T1000 (cell line): ENCODE results near the gene SAP130.

Experiments used
- DNase-seq: peaks from one replicate; lab custom pipeline; 2025; ENCODE audit warnings: mixed read lengths; lab: John Stamatoyannopoulos, UW

Gene SAP130

DNA sequence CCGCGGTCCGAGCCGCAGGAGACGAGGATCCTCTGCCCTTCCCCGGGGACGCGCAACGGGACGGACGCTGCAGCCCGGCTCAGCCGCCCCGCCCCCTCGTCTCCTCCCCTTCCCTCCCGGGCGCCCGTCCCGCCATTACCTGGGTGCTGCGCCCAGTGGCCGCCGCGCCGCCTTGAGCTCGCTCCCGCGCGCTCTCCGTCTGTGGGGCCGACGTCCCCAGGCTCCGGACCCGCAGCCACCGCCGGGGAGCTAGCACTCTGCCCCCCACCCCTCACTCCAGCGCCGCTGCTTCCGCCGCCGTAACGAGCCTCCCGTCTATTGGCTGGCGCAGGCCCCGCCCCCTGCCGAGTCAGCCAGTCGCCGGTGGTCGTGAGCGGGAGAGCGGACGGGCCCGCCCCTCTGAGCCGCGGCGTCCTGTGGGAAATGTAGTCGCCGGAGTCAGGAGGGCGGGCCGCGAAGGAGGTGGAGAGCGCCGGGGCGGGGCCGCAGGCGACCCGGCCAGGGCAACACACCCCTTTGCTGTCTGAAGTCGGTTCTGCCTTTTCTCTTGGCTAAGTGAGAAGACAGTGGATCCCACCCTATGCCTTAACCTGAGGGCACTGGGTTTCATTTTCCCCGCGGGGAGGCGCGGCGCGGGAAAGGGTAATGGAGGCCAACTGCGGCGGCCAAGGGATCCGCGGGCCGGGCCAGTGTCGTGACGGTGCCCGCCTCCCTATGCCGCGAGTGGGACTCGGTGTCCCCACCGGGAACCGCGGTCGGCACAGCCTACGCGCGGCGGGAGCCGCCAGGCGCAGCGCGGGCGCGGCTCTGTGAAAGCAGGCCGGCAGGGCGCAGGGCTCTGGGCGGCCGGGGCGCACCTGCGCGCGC lies at the start of gene SAP130:
TSS of gene SAP130 (minus strand) at position 259 of the 867 bp plus-strand sequence. CDS start 1,767 bp downstream, outside the sequence.
- DNase-seq, result peak; percentile 95

DNA sequence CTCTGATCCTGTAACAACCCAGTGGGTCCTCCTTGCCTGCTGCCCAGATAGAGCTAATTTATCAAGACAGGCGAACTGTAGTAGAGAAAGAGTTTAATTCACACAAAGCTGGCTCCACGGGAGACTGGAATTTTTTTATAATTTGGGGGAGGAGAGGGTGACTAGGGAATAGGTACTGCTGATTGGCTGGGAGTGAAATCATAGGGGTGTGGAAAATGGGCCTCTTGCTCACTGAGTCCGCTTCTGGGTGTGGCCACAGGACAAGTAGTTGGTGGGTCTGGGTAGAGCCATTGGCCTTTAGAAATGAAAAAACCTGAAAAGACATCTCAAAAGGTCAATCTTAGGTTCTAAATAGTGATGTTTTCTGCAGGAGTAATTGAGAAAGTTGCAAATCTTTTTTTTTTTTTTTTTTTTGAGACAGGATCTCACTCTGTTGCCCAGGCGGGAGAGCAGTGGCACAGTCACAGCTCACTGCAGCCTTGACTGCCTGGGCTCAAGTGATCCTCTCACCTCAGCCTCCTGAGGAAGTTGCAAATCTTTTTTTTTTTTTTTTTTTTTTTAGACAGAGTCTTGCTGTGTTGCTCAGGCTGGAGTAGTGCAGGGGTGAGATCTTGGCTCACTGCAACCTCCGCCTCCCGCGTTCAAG lies 48.7 kb upstream of the SAP130 start:
- no peak for DNase-seq

DNA sequence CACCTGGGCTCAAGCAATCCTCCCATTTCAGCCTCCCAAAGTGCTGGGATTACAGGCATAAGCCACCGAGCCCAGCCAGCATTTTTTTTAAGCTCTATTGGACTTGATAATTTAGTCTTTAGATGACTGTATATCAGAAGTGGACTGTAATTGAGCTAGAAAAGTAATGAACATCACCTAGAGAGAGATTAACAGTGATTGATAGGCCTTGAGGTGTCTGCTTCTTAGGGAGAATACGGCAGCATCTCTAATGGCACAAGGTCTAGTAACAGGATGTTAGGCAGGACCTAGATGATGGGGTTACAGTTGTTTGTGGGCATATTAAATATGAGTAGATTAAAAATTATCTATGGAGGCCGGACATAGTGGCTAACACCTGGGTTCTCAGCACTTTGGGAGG lies 45.4 kb upstream of the SAP130 start:
- no peak for DNase-seq

DNA sequence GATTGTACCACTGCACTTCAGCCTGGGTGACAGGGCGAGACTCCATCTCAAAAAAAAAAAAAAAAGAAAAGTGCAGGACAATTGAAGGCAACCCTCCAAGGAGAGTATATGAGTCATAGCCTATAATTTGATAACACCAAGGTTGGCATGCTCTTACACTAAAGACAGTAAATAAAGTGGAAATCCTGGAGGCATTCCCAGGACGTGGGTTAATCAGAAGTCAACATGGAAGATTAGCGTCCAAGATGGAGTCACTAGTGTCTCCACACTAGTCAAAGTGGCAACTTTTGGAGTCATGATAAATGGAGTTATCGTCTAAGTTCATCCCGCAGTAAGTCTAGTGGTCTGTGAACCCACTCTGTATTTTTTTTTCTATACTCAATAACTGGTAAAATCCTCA lies 41.9 kb upstream of the SAP130 start:
- DNase-seq, result no peak

DNA sequence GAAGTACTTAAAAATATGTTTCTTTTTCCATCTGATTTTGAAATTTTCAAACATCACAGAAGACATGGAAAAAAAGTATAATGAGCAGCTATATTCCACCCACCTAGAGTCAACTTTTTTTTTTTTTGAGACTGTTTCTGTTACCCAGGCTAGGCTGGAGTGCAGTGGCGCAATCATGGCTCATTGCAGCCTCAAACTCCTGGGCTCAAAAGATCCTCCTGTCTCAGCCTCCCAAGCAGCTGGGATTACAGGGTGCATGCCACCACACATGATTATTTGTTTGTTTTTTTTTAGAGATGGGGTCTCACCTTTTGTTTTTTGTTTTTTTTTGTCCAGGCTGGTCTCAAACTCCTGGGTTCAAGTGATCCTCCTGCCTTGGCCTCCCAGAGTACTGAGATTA lies 36.5 kb upstream of the SAP130 start:
- no peak for DNase-seq

DNA sequence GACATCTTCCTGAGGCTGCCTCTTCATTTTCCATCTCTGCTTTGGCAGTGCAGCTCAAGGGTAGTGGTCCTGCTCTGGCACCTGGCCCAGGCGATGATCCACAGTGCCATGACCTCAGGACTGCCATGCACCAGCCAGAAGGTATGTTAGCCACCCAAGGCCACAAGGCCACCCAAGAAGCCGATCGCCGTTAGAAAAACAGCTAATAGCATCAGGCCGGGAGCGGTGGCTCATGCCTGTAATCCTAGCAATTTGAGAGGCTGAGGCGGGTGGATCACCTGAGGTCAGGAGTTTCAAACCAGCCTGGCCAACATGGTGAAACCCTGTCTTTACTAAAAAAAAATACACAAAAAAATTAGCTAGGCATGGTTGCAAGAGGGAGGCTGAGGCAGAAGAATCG lies 34.7 kb upstream of the SAP130 start:
- no peak for DNase-seq

DNA sequence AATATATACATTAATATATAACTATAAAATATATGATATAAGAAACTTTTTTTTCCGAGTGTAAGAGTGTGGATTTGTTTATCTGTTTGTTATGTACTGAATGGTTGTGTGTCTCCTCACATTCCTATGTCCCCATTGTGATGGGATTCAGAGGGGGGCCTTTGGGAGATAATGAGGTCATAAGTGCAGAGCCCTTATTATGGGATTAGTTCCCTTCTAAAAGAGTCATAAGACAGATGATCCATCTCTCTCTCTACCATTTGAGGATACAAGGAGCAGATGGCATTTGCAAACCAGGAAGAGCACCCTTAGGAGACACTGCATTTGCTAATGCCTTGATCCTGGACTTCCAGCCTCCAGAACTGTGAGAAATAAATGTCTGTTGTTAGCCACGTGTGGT lies 30.3 kb upstream of the SAP130 start:
- DNase-seq, result no peak

DNA sequence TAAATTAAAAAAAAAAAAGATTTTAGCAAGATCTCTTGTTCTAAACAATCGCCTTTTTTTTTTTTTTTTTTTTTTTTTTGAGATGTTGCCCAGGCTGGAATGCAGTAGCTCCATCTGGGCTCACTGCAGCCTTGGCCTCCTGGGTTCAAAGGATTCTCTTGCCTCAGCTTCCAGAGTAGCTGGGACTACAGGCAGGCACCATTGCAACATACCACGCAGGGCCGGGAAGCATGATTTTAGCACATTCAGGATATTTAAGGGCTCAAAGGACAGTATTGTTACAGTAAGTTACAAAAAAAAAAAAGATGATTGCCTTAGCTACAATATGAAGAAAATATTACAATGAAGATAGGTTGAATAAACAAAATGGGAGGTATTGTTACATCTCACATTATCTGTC lies 29.5 kb upstream of the SAP130 start:
- DNase-seq, result no peak

DNA sequence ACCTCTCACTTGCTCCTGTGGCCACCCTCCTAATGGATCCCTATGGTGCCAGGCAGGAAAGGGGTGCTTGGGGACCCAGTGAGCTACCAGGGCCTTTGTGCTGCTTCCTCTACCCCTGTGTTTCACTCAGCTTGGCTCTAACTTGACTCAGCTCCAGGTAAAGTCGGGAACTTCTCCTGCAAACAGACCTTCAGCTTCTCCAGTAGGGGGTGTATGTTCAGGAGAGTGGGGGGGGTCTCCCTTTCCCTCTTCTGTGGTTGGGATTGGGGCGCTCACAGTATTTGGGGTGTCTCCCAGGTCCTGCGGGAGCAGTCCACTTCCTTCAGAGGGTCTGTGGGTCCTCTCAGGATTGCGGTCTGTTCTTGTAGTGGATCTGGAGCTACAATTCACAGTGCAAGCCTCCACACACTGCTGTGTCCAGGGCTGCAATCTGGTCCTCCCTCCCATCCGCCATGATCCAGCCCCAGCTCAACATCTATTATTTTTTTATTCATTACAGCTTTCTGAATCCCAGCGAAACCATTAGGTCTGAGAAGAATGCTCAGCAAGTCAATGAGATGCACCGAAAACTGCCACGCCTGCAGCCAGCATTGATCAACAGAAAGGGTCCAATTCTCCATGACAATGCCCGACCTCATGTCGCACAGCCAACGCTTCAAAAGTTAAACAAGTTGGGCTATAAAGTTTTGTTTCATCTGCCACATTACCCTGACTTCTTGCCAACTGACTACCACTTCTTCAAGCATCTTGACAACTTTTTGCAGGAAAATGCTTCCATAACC lies 26.4 kb upstream of the SAP130 start:
- no peak for DNase-seq

DNA sequence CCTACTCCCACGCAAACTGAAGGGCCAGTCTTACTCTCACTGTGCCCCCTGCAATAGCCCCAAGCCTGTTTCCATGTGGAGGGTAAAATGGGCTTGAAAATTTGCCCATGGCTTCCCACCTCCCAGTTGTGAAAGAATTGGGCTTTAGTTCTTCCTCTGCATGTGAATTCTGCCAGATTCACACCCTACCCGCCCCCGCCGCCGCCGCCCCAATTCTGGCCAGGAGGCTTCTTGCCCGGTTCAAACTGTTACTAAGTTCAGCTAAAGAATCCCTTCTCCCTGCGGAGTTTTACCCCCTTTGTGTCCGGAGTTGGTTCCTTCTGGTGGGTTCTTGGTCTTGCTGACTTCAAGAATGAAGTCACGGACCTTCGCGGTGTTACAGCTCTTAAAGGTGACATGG lies 25.5 kb upstream of the SAP130 start:
- no peak for DNase-seq

DNA sequence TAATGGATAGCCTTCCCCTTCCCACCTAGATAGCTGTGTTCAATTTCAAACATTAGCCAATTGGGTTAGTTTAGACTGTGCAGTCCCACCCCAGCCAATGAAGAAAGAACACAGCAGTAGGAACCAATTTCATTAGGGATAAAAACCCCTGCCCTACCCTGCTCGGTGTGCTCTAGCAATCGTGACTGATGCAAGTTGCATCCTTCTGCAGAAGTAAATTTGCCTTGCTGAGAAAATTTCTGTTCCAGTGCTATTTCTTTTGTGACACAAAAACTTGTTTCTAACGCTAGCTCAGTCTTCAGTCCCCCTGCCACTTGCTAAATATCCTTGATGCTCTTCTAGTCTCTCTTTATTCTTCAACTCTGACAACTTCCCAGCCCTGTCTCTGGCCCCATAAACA lies 15.2 kb upstream of the SAP130 start:
- DNase-seq, result no peak

DNA sequence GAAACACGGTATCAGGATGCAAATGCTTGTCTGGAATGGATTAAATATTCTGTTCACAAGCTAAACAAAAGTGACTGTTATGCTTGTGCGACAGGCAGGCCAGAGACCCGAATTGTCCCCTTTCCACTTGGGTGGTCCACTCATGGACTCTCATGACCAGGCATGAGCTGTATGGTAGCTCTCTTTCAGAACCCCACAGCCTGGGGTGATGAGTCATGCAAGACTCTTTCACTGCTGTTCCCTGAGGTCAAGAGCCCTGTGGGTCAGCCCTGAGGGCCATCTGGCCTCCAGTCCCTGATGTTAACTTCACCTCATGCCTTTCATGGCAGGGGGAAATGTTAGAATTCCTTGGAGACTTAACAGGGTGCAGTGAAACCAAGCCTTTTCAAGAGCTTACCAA lies 13.7 kb upstream of the SAP130 start:
- no peak for DNase-seq

DNA sequence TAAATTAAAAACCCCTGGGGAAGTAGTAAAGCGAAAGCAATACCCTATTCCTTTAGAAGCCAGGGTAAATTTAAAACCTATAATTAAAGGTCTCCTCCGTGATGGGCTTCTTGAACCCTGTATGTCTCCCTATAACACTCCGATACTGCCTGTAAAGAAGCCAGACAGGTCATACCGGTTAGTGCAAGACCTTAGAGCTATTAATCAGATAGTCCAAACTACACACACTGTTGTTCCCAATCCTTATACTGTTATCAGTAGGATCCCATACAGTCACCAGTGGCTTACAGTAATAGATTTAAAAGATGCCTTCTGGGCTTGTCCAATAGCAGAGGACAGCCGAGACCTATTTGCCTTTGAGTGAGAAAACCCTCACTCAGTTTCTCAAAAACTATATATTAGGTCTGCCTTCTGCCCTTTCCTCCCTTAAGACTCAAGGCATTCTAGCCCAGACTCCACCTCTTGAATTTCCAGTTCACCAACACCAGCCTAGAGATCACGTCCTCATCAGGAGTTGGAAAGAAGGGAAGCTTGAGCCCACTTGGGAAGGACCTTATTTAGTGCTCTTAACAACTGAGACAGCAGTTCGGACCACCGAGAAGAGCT lies 12.4 kb upstream of the SAP130 start:
- no peak for DNase-seq

DNA sequence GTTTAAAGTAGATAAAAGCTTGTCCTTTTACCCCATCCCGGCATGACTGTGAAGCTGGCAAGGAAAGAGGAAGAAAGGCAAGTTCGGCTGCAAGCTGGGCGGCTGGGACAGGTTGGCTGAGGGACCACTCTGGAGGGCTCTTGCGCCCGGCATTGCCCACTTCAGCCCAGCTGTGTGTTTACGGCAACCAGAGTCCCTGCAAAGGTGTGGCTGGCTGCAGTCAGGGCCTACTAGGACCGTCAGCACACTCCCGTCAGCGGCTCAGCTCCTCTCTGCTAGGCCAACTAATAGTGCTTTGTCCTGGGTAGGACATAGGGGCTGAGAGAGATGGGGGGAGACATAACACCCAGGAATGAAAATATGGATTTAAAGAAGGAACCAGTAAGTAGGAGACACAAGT lies 11.7 kb upstream of the SAP130 start:
- DNase-seq, result no peak

DNA sequence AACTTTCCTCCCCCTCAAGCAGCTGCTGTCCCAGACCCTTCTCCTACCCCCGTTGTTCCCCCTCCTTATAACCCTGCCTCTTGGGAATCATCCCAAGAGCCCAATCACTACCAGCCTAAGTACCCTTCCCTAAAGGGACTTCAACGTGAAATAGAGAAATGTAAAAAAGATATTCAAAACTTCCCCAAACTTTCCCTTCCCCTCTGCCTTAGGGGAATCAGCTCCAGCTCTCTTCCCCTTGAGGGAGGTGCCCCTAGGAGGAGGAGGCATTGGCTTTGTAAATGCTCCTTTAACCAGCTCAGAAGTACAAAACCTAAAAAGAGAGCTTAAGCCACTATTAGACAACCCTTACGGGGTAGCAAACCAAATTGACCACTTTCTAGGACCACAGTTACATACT lies 10.6 kb upstream of the SAP130 start:
- DNase-seq, result no peak

DNA sequence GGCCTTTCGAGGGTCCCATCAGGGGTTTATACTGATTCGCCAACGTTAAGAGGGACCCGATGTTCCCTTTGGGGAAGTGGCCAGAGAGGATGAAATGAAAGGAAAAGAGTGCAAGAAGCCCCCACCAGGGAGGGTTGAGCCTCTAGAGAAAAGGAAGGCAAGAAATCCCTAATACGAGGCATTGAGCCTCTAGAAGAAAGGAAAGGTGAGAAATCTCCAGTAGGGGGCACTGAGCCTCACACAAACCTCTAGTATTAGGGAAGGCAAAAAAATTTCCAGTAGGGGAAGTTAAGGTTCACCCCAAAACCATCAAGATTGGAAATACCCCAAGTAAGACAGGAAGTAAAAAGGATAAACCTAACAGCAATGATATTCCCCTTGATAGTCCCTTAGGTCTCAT lies 9.8 kb upstream of the SAP130 start:
- no peak for DNase-seq

DNA sequence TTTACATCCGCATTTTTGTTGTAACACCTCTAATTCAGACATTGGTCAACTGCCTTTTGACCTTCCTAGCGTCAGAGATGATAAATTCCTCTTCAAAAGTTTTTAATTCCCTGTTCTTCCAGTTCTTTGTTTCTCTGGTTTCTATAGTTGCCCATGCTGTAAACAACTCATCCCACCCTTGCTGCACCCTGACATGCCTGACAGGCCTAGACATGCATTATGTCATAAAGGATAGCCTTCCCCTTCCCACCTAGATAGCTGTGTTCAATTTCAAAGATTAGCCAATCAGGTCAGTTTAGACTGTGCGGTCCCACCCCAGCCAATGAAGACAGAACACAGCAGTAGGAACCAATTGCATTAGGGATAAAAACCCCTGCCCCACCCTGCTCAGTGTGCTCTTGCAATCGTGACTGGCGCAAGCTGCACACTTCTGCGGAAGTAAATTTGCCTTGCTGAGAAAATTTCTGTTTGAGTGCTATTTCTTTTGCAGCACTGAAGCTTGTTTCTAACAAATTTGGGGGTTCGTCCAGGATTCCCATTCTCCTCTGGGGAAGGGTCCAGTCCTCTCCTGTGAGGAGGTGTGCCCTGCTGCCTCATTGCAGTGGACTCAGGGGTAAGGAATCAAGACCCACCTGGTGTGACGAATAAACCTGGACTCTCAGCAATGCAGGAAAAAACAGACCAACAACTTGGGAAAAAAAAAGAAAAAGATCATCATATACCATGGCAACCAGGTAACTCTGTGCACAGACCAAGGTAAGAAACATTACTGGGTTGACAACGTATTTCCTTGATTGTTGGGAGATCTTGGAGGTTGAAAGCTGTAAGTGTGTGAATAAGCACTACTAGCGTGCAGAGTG lies 9.1 kb upstream of the SAP130 start:
- no peak for DNase-seq

DNA sequence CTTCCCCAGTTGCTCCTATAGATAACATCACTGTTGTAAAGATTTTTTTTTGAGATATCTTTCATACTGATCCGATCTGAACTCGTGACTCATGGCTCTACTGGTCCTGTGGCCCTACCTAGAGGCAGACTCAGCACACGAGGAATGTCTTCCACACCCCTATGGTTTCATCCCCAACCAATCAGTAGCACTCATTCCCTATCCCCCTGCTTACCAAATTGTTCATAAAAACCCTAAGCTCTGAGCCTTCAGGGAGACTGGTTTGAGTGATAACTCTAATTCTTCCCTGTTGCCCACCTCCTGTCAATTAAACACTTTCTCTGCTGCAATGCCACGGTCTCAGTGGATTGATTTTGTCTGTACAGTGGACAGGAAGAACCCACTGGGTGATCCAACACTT lies 4.2 kb upstream of the SAP130 start:
- DNase-seq, result peak; percentile 55

DNA sequence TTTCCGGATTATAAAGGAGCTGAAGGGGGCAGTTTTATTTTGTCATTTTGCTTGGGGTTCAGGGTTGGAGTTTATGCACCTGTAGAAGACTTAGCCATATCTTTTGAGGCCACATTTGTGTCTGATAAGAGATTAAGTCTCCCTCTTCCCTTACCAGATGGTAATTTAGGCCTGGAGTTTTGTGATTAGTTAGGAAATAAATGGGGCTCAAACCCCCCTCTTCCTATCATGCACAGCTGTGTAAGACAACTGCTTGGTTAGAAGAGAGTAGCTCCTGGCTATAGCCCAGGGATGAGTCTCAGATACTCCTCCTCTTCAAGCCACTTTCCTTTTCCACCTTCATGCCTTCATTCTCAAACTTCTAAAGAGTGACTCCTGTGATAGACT lies 802 bp upstream of the SAP130 start:
- no peak for DNase-seq

DNA sequence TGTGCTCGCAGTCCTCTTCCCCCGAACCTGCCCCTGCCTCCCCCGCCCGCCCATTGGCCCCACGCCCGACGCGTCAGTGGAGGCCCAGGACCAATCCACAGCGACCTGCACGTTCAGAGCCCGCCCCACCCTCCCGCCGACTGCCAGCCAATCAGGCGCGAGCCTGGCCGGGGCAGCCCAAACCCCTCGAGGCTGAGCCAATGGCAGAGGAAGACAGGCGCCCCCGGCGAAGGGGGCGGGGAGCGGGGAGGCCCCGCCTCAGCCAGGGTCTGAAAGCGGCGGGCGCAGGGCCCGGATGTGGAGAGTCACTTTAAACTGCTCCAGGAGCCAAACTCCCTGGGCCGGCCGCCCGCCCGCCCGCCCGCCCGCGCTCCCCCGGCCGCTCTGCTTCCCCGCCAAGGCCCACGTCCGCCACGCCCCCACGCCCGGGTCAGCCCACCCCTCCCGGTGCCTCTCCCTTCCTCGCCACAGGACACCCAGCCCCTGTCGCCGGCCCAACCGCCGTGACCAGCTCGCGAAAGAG lies 520 bp downstream of the SAP130 start:
- peak; percentile 98 for DNase-seq
